Activated CD4-positive, alpha-beta T cell treated with anti-CD3 and anti-CD28 coated beads, Interleukin-2, amount 50 U/mL, for 4 hours (primary cell): ENCODE measurements around the gene ADH1C.
"Not testable (repeated sequence)": the region's sequence is repeated elsewhere in the genome, so short reads cannot be mapped to it uniquely, and the experiment has no call there.

Experiments used
- DNase-seq, 2 experiments: peaks; one replicate each; pipeline ENCODE4 v3.0.0-alpha.2; 2020

ADH1C gene

DNA sequence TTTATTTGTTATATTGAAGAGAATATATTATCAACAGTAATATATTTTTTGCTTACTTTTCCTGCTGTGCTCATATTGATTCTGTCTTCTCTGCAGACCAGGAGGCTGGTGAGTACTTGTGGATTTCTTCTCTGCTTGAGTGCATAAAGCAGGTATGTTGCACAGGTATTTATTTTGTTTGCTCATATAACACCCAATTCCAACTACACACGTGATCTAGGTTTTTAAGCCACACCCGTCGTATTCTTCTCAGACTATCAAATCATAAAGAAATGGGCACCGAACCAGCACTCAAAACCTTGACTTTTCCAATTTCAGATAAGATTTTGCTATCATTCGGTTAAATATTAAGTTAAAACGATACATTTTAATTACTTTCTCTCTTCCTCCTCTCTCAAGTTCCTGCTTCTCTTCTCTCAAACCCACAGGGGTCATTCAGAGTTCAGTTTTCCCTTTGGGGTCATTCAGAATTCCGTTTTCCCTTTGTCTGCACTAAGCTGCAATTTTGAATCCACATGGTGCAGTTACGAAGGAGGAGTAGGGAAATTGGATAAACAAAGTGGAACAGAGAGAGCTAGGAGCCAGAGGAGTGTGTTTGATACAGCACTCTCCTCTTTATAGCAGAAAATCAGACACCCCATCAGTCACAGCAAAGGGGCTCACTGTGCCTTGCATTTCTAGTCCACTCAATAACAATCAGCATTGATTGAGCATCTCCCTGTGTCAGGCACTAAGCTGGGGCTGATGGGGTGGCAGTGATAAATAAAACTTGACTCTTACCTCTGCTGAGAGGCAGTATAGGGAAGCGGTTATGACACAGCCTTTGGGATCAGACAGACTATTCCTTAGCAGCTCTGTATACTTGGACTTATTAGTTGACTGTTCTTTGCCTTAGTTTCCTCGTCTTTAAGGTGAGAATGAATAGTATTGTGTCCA lies at the start of gene ADH1C:
TSS of gene ADH1C (minus strand) at position 145 of the 936 bp plus-strand sequence. CDS start at position 74, 71 bp downstream.
- no peak for DNase-seq

GRCh38 chr4:99400831-99401230 lies 48.3 kb upstream of the ADH1C start:
- DNase-seq, result no peak

DNA sequence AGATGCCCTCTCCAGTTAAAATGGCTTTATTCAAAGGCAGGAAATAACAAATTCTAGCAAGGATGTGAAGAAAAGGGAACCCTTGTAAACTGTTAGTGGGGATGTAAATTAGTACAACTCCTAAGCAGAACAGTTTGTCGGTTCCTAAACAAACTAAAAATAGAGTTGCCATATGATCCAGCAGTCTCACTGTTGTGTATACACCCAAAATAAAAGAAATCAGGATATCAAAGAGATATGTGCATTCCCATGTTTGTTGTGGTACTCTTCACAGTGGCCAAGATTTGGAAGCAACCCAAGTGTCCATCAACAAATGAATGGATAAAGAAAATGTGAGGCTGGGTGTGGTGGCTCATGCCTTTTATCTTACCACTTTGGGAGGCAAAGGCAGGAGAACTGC lies 46.5 kb upstream of the ADH1C start:
- DNase-seq, result no peak

DNA sequence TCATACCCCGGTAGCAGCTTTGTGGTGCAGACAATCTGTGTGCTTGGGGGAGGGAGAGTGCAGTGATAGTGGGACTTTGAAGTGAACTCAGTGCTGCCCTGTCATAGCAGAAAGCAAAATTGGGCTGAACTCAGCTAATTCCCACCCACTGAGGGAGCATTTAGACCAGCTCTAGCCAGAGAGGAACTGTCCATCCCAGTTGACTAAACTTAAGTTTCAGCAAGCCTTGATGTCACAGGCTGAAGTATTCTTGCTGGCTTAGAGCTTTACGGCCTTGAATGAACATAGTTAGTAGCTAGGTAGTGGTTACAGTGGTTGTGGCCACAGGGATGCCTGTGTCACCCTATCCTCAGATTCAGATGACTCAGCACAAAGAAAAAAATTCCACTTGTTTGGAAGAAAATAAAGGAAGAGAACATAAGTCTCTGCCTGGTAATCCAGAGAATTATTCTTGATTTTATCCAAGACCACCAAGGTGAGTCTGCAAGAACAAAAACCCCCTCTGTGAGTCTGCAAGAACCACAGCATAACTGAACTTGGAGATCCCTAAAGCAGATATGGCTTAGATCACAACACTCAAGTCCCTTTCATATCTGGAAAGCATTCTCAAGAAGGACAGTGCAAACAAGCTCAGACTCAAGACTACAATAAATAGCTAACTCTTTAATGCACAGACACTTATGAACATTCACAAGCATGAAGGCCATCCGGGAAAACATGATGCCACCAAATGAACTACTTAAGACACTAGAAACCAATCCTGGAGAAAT lies 43.2 kb upstream of the ADH1C start:
- DNase-seq, result no peak

- DNase-seq, result no peak
Measured at GRCh38 chr4:99394896-99395295, 42.4 kb upstream of the ADH1C start.

GRCh38 chr4:99390055-99390454 lies 37.5 kb upstream of the ADH1C start:
- DNase-seq, result no peak

DNA sequence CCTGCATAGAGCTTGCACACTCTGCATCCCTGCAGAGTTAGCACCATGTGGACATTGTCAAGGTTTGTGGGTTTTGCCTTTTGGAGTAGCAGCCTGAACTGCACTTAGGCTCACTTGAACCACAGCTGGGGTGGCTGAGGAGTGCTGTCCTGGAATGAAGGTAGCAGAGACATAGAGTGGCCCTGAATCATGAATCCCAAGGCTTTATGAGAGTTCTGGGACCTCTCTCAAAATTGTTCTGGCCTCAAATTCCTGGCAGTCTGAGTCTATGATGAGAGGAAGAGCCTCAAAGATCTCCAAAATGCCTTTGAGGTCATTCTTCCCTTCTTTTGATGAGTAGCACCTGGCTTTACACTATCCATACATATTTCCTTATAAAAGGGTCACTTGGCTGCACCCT lies 37.1 kb upstream of the ADH1C start:
- no peak for DNase-seq

- no peak for DNase-seq
Measured at GRCh38 chr4:99383833-99384392, 31.4 kb upstream of the ADH1C start.

DNA sequence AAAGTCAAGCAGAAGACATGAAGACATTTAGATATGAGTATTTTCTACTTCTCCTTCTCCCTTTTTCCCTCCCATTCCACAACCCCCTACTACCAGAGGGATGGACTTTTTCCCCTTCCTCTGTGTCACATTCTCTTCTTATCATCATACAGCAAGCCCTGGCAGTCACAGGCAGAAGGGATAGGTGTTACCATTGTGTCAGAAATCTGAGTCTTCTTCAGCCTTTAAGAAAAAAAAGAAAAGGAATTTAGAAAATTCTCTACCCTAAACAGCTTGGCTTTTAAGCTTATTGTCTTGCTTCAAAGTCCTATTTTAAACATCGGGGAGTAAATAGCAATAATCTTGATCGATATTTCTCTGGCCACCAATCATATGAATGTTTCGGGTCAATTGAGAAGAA lies 30.9 kb upstream of the ADH1C start:
- no peak for DNase-seq

- no peak for DNase-seq
Measured at GRCh38 chr4:99382745-99383360, 30.3 kb upstream of the ADH1C start.

DNA sequence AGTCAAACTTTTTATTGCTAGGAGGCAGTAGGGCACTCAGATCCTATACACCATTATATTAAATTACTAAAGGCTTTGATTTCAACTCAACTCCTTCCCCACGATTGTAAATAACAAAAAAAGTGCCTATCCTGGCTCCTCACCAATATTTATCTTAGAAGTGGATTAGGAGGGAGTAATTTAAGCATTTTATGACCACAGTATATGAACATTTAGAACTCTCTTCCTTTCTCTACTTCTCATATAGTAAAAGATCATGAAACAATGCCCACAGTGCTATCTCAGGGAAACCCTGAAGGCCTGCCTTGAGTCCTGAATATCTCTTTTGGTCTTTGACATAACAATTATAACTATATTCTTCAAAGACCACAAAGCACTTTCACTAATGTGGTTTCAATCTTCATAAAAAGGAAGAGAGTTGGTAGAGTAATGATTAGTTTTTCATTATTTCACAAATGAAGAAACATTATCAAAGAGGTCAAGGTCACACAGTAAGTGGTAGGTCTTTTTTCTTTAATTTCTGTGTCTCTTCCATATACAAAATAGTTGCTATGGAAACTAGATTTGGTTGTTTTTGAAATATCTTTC lies 29.1 kb upstream of the ADH1C start:
- DNase-seq, result no peak

GRCh38 chr4:99379571-99379970 lies 27.0 kb upstream of the ADH1C start:
- no peak for DNase-seq

GRCh38 chr4:99378876-99379275 lies 26.3 kb upstream of the ADH1C start:
- no peak for DNase-seq

DNA sequence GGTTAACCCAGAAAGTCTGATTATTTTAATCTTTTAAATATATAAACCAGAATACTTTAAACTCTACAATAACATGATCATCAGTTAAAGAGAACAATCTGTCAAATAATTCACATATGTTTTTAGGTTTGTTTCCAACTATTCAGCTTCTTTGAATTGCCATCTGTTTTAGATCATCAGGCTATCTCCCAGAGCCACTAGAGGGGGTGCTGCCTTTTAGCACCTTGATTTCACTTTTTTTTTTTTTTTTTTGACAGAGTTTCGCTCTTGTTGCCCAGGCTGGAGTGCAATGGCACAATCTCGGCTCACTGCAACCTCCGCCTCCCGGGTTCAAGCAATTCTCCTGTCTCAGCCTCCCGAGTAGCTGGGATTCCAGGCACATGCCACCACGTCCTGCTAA lies 24.8 kb upstream of the ADH1C start:
- not testable (repeated sequence) for DNase-seq

- not testable (repeated sequence) for DNase-seq
Measured at GRCh38 chr4:99372464-99372863, 19.9 kb upstream of the ADH1C start.

DNA sequence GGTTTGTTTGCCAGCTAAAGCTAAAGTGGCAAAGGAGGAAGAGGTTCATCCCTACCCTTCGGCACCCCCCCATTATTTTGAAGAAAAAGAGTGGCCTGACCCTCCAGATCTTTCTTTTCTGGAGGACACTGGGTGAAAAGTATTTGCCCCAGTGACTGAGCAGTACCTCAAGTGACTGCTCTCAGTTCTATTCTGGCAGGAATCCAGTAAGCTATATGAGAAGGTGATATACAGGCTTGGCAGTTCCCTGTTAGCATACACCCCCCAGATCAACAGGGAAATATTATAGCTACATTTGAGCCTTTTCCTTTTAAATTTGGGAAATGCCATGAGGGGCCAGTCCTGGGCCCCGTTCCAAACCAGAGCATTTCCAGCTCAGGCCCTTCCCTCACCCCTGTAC lies 15.3 kb upstream of the ADH1C start:
- DNase-seq, result not testable (repeated sequence)

DNA sequence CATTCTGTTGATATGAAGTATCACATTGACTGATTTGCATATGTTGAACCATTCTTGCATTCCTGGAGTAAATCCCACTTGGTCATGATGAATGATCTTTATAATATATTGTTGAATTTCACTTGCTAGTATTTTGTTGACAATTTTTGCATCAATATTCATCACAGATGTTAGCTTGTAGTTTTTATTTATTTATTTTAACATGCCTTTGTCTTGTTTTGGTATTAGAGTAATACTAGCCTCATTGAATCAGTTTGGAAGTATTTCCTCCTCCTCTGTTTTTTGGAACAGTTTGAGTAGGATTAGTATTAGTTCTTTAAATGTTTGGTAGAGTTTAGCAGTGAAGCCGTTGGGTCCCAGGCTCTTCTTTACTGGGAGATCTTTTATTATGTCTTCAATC lies 13.9 kb upstream of the ADH1C start:
- DNase-seq, result no peak

DNA sequence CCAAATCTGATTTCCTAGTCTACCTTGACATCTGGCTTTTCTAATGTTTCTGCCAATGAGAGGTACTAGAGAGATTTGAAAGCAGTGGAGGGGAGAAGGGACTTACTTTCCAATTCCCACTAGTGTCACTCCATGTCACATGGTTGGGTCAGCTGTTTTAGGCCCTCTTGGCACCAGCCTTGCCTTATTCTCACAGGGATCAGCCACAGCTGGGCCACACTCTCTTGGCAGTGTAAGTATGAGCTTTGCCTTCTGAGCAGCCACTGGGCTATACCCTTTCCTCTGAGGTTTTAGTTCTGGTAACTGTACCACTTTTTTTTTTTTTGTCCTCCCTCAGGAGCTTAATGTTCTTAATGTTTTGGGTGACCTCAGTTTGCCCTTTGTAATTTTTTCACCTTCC lies 10.2 kb upstream of the ADH1C start:
- DNase-seq, result no peak

GRCh38 chr4:99361899-99362275 lies 9.3 kb upstream of the ADH1C start:
- no peak for DNase-seq

DNA sequence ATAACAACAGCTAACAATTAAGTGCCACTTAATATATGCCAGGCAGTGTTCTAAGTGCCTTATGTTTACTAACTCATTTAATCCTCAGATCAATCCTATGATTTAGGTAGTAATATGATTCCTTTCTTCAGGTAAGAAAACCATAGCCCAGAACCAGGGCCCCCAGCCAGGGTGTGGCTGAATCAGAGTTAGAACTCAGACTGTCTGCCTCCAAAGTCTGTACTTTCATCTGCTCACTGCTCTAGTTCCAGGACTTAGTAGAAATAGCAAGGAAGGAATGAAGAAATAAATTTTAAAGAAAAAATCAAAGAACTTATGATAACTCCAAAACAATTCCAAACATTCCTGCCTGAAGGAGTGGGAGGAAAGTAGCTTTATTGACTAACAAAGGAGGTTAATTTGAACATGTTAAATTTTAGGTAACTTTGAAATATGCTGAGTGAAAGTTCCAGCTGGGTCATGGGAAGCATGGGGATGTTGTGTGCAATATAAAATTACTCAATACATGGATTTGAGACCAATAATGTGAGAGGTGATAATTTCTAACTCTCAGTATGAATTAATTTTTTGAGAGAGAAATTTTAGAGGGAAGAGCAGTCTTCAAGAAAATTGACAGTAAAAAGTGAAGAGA lies 8.8 kb upstream of the ADH1C start:
- DNase-seq, result no peak

GRCh38 chr4:99359480-99360204 lies 7.1 kb upstream of the ADH1C start:
- no peak for DNase-seq

- no peak for DNase-seq
Measured at GRCh38 chr4:99357948-99358347, 5.4 kb upstream of the ADH1C start.
